ENCODE results near the gene SLC47A2.

GRCh38 chr17:19641687-19642372 lies 74.6 kb downstream of the SLC47A2 start:
- no peak for TF ChIP-seq EZH2phosphoT487 (IDR thresholded peaks at IDR 0.05; ENCODE audit: insufficient read depth, low read depth)
- no peak for TF ChIP-seq EZH2 (IDR thresholded peaks at IDR 0.05; ENCODE audit: insufficient read depth, poor library complexity, severe bottlenecking)
